ENCODE data around the gene FAF1.
"Not testable (repeated sequence)": the region's sequence is repeated elsewhere in the genome, so short reads cannot be mapped to it uniquely, and the experiment has no call there.

Gene FAF1

DNA sequence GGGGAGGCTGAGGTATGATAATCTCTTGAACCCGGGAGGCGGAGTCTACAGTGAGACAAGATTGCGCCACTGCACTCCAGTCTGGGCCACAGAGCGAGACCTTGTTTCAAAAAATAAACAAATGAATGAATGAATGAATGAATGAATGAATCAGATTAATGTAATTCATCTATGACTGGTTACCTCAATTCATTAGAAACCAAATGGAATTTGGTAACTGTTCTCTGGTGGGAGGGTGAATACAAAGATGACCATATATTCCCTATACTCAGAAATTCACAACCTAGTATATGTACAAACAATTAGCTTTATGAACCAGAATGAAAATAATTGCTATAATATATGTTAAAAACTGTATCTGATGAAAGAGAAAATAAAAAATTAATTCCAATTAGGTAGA is 80.9 kb downstream of the FAF1 start:
- ChIA-PET CTCF (no interaction called here), POLR2A (no interaction called here)
- TF ChIP-seq, protein P1, sequence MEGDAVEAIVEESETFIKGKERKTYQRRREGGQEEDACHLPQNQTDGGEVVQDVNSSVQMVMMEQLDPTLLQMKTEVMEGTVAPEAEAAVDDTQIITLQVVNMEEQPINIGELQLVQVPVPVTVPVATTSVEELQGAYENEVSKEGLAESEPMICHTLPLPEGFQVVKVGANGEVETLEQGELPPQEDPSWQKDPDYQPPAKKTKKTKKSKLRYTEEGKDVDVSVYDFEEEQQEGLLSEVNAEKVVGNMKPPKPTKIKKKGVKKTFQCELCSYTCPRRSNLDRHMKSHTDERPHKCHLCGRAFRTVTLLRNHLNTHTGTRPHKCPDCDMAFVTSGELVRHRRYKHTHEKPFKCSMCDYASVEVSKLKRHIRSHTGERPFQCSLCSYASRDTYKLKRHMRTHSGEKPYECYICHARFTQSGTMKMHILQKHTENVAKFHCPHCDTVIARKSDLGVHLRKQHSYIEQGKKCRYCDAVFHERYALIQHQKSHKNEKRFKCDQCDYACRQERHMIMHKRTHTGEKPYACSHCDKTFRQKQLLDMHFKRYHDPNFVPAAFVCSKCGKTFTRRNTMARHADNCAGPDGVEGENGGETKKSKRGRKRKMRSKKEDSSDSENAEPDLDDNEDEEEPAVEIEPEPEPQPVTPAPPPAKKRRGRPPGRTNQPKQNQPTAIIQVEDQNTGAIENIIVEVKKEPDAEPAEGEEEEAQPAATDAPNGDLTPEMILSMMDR (IDR thresholded peaks at IDR 0.05; ENCODE audit: insufficient read depth, low read length, missing control alignments) = no peak
- DNase-seq (ENCODE audit: low read depth, low spot score) = no peak
- no peak overlapping the region for H3K4me3 ChIP-seq (ENCODE audit: low read depth, low read length)

DNA sequence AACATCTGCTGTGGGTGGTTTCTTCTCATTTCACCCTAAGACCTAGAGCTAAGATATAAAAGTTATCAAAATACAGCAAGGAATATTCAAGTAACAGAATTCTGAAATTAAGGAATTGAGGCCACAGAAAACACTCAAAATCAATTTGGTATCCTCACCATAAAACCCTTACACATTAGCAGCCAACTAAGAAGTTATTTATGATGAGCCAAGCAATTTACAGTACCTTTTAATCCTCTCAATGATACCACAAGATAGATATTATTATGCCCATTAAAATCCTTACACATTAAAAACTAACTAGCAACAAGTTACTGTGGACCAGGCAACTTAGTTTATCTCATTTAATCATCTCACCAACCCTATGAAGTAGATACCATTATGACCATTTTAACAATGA is 81.6 kb downstream of the FAF1 start:
- TF ChIP-seq, protein P1 (IDR thresholded peaks at IDR 0.05; ENCODE audit: insufficient read depth, low read length, missing control alignments) = no peak
- DNase-seq (ENCODE audit: low read depth, low spot score) = no peak
- POLR2A ChIA-PET = no interaction called here
- CTCF ChIA-PET = interaction anchor here (1.4 kb wide), 1 partner anchor 314 kb away, joined by 4 read pairs; no protein-coding TSS in a partner anchor
- H3K4me3 ChIP-seq (ENCODE audit: low read depth, low read length) = no peak overlapping the region

DNA sequence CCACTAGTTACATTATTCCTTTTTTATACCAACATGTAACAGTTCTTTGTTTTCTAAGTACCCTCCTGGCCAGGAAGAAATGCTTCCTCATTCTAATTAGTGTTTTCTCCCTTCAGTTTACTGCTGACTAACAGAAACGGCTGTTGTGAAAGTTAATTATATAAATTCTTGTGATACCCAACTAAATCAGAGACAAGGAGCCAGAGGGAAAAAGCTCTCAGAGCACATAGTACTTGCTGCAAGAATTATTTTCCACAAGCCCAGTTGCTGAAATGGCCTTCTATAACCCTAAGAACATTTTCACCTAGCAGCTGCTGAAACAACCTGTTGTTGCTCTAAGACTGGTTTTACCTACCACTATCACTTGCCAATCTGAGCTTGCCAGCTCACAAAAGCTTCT is 82.4 kb downstream of the FAF1 start:
- no peak overlapping the region for H3K4me3 ChIP-seq (ENCODE audit: low read depth, low read length)
- POLR2A ChIA-PET = no interaction called here
- TF ChIP-seq, protein P1 (IDR thresholded peaks at IDR 0.05; ENCODE audit: insufficient read depth, low read length, missing control alignments) = no peak
- DNase-seq (ENCODE audit: low read depth, low spot score) = no peak
- CTCF ChIA-PET = interaction anchor here (1.4 kb wide), 1 partner anchor 314 kb away, joined by 4 read pairs; no protein-coding TSS in a partner anchor

DNA sequence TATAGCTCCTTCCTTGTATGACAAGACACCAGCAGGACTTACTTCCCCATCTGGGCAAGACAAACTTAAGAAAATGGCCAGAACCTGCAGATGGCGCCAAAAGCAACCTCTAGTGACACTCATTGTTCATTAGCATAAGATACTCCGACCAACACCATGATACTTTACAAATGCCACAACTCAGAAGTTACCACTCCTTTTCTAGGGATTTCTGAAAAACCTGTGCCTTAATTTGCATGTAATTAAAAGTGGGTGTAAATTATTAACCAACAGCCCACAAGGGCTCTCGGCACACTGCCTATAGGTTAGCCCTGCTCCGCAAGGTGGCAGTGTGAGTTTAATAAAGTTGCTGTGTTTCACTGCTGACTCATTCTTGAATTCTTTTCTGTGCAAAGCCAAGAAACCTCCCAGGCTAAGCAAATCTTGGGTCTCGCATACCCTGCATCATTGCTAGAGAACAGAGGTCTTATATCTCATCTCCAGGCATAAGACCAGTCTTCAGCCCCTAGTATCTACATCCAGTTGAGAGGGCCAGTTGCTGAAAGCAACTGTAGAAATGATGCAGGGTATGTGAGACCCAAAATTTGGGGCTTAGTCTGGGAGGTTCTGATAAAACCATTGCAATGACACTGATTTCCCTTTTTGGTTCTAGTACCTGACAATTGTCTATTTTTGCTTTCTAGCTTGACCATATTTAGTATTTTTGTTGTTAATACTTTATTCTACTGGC is 86.4 kb downstream of the FAF1 start:
- POLR2A ChIA-PET = no interaction called here
- DNase-seq (ENCODE audit: low read depth, low spot score) = no peak
- H3K4me3 ChIP-seq (ENCODE audit: low read depth, low read length) = no peak overlapping the region
- CTCF ChIA-PET = interaction anchor here (0.5 to 2.0 kb wide), 14 partner anchors 14 to 320 kb away, joined by 3 to 13 read pairs (median 4); no protein-coding TSS in a partner anchor
- TF ChIP-seq, protein P1 (IDR thresholded peaks at IDR 0.05; ENCODE audit: insufficient read depth, low read length, missing control alignments) = peak; percentile 19

DNA sequence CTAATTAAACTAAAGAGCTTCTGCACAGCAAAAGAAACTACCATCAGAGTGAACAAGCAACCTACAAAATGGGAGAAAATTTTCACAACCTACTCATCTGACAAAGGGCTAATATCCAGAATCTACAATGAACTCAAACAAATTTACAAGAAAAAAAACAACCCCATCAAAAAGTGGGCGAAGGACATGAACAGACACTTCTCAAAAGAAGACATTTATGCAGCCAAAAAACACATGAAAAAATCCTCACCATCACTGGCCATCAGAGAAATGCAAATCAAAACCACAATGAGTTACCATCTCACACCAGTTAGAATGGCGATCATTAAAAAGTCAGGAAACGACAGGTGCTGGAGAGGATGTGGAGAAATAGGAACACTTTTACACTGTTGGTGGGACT is 95.2 kb downstream of the FAF1 start:
- CTCF ChIA-PET; POLR2A ChIA-PET; DNase-seq (ENCODE audit: low read depth, low spot score); H3K4me3 ChIP-seq (ENCODE audit: low read depth, low read length): not testable (repeated sequence)

DNA sequence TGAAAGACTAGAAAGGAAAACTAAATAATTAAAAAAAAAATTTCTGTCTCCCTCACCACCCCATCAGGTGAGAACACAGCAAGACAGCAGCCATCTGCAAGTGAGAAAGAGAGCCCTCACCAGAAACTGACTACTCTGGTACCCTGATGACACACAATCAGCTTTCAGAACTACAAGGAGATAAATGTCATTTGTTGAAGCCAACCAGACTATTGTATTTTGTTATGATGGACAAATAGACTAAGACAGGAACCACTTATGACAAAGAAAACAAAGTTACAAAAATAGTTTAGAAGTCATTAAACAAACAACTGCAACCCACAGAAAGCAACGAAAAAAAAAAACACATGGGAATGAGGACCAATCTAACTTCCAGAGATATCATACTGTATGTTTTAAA is 98.3 kb downstream of the FAF1 start:
- TF ChIP-seq, protein P1 (IDR thresholded peaks at IDR 0.05; ENCODE audit: insufficient read depth, low read length, missing control alignments) = no peak

DNA sequence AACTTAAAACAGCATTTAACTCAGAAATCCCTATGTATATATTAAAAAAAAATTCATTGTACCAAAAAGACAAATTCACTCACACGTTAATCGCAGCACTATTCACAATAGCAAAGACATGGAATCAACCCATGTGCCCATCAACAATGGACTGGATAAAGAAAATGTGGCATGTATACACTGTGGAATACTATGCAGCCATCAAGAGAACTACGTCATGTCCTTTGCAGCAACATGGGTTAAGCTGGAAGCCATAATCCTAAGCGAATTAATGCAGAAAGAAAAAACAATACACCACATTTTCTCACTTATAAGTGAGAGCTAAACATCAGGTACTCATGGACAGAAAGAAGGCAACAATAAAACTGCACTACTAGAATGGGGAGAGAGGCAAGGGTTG is 99.4 kb downstream of the FAF1 start:
- no peak for DNase-seq (ENCODE audit: low read depth, low spot score)
- POLR2A ChIA-PET = no interaction called here
- CTCF ChIA-PET = no interaction called here
- TF ChIP-seq, protein P1 (IDR thresholded peaks at IDR 0.05; ENCODE audit: insufficient read depth, low read length, missing control alignments) = no peak
- no peak overlapping the region for H3K4me3 ChIP-seq (ENCODE audit: low read depth, low read length)

More for the DNA sequence above, 98.3 kb downstream of the FAF1 start:
- ChIA-PET POLR2A (no interaction called here), CTCF (no interaction called here)
- DNase-seq (ENCODE audit: low read depth, low spot score) = no peak
- H3K4me3 ChIP-seq (ENCODE audit: low read depth, low read length) = no peak overlapping the region
